Cardiac septum (tissue), 1 donor: Measurements from ENCODE around the gene CLDN20. TPM values are rescaled to one million over a fixed set of nuclear protein-coding genes. Genes with fewer than 3 reads are reported as not detected.
"Not testable (repeated sequence)": the region's sequence is repeated elsewhere in the genome, so short reads cannot be mapped to it uniquely, and the experiment has no call there.

Experiments
- DNase-seq: peaks from one replicate; pipeline ENCODE4 v3.0.0-alpha.2; 2020; ENCODE audit warnings: low spot score
- intact Hi-C: fragments of 100-400 bp; cut with DNase I; formaldehyde crosslinking; loops from one replicate; pipeline ENCODE4 v1.14.0; 2022
- total RNA-seq: library from RNA; stranded (reverse); fragmentation: NEBNext Ultra II Directional; extraction: Animal tissue kit (Norgen Biotek cat#: 25700); gene quantifications from one replicate; pipeline ENCODE4 v1.2.1, GENCODE V29; 2021
- donor health status: DM: no; HTN: no; CAD: no.

Gene CLDN20
- total RNA-seq, 1 donor from 2014 or later, result not detected

DNA sequence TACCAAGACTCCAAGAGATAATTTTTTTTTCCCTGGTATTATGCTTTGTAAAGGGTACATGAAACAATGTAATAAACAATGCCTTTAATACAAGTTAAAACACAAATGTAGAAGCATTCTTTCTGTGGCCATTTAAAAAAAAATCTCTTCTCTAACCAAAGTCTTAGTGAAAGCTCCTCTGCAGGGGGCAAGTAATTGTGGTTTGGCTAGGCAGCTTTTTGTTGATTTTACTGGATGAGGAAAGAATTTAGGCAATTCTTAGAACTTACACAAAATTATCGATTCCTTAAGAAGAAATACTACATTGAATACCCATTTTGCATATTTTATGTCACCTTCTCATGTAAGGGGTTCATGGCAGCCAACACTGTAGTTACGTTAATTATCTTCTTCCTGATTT is 38.1 kb downstream of the CLDN20 start:
- intact Hi-C loops, result no loop called here
- DNase-seq, result no peak

DNA sequence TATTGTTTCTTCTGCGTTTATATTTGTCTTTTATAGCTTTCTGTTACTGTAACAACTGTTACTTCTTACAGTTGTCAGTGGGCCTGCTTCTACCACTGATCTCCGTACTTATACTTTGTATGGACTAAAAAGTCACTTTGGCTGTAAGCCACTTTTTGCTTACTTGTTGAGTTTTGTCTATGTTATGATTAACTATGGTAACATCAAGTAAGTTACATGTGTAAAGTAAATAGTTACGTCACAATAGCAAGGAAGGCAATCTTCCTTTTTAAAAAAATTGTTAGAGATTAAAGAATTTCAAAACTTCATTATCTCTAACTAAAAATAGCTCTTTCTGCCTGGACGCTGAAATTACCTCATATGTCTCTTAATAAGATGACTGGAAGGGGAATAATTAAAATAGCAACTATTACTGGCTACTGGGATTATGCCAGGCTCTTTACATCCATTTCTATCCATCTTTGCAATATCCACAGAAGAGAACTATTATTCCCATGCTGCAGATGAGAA is 39.6 kb downstream of the CLDN20 start:
- intact Hi-C loops, result no loop called here
- no peak for DNase-seq

DNA sequence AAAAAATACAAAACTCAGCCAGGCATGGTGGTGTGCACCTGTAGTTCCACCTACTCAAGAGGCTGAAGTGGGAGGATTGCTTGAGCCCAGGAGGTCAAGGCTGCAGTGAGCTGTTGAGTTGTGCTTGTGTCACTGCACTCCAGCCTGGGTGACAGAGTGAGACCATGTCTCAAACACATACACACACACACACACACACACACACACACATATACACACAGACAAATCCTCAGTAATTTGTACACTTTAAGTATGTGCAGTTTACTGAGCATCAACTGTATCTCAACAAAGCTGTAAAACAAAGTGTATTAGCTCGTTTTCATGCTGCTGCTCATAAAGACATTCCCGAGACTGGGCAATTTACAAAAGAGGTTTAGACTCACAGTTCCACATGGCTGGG is 43.1 kb downstream of the CLDN20 start:
- no peak for DNase-seq
- intact Hi-C loops, result no loop called here

DNA sequence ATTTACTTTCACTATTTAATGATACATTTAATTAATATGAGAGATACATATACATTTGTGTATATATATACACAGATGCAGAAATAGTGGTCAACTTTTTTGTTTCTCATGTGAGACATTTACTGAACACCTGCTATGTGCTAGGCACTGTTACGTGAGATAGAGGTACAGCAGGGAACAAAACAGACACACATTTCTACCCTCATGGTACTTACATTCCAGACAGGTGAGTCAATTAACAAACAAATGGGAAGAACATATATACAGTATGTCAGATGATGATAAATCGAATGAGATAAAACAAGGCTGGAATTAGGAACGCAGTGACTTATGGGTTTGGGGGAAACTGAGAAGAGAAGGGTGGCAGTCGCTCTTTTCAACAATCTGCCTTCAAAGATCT is 45.3 kb downstream of the CLDN20 start:
- intact Hi-C loops, result no loop called here
- DNase-seq, result no peak

DNA sequence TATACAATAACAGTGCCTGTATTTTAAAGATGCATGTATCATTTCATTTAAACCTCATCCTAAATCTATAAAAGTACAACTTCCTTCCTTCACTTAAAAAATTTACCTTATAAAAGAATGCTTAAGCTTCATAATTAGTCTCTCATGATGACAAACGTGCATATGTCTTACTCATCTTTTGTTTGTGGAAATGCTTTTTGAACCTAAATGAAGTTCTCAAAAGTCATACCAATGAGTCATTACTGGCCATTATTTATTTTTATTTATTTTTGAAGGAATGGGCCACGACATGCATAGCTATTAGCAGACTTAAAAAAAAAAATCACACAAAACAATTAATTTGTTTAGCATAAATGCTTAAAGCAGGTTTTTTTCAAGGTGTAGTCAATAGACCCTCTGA is 46.8 kb downstream of the CLDN20 start:
- intact Hi-C loops, result loop anchor here (5.0 kb wide), 1 partner anchor 133 kb away; no protein-coding TSS in a partner anchor
- DNase-seq, result no peak

DNA sequence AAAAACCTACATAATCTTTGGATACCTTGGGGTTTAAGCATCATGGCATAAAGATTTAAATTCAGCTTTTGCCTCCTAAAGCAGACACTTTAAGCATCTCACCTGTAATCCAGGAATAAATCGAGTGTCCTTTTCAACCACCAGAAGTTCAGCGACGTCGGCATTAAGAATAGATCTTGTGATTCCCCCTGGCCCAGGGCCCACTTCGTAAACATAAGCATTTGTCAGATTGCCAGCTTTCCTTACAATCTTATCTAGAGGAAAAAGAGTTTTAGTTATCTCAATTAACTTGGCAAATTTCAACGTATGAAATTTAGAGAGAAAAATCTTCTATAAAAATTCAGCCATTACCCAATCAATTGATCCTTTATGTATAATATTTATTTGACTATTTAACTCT is 47.3 kb downstream of the CLDN20 start:
- intact Hi-C loops, result loop anchor here (5.0 kb wide), 1 partner anchor 134 kb away; no protein-coding TSS in a partner anchor
- no peak for DNase-seq

DNA sequence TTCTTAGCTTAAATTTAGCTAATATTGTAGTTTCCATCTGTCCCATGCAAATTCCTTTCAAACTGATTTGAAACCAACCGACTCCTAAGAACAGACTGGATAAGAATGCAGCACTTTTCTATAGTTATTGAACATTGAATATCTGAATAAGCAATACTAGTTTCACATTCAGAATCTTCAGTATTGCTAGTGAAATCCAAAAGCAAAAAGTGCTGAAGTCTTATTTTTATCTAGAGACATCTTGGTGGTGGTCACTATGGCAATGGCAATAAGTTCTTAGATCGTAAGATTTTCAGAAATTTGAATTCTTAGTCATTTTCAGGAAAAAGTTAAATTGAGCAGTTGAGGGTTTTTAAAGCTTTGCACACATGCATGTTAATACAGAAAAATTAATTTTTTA is 47.8 kb downstream of the CLDN20 start:
- intact Hi-C loops, result loop anchor here (5.0 kb wide), 1 partner anchor 134 kb away; no protein-coding TSS in a partner anchor
- DNase-seq, result no peak

DNA sequence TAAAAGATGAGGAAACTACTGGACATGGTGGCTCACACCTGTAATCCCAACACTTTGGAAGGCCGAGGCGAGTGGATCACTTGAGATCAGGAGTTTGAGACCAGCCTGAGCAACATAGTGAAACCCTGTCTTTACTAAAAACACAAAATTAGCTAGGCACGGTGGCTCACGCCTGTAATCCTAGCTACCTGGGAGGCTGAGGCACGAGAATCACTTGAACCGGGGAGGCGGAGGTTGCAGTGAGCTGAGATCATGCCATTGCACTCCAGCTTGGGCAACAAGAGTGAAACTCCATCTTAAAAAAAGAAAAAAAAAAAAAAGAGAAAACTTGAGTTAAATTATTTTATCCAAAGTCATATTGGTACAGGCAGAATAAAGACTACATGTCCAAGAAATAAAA is 49.1 kb downstream of the CLDN20 start:
- intact Hi-C loops, result loop anchor here (5.0 kb wide), 1 partner anchor 136 kb away; no protein-coding TSS in a partner anchor
- not testable (repeated sequence) for DNase-seq

DNA sequence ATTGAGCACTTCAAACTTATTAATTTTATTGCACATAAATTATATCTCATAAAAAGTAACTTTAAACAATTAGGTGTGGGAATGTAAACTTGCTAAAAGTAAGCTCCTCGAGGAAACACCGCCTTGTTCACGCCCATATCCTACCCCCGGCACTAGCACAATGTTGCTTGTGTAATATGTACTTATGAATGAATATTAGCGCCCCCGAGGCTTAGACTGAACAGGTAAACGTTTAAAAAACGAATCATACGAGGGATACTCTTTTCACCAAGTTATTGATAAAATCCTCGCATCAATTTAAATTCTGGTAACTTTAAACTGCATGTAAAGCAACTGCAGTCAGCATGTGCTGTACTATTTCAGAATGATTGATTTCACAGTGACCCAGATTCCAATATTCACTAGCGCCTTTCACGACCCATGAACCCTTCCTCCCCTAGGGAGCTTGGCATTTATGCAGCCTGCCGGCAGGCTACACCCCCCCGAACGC is 49.8 kb downstream of the CLDN20 start:
- DNase-seq, result no peak
- intact Hi-C loops, result loop anchor here (5.0 kb wide), 1 partner anchor 136 kb away; no protein-coding TSS in a partner anchor

DNA sequence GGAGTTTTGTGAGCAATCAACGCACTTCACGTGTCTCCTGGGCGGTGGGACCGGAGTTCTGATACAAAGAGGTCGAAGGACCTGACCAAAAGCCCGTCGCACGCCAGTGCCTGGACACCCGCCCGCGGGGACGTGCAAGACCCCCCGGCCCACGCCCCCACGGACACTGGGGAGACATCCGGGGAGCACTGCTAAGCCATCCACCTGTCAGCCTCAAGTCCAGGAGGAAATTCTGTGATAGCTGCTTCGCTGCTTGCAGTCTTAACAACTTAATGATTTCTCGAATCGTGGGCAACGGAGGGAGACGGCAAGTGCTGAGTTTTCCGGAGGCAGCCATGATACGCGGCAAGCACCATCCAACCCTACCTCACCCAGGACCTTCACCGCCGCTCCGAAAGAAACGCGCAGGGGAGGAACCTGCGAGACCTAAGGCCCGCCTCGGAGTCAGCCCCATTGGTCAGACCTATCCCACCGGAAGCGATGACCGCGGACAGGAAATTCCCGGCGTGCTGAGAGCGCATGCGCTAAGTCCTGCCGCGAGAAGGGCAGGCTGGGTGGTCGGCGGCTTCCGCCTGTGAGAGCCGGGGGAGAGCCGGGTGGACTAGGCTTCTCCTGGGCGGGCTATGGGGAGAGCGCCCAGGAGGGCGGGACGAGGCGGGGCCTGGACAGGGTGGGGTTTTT is 50.4 kb downstream of the CLDN20 start, which contains the start of gene TFB1M:
TSS of gene TFB1M (minus strand) at position 393 of the 681 bp plus-strand sequence. CDS start at position 337, 56 bp downstream.
- intact Hi-C loops, result loop anchor here (5.0 kb wide), 1 partner anchor 137 kb away; no protein-coding TSS in a partner anchor
- DNase-seq, result peak; percentile 98

DNA sequence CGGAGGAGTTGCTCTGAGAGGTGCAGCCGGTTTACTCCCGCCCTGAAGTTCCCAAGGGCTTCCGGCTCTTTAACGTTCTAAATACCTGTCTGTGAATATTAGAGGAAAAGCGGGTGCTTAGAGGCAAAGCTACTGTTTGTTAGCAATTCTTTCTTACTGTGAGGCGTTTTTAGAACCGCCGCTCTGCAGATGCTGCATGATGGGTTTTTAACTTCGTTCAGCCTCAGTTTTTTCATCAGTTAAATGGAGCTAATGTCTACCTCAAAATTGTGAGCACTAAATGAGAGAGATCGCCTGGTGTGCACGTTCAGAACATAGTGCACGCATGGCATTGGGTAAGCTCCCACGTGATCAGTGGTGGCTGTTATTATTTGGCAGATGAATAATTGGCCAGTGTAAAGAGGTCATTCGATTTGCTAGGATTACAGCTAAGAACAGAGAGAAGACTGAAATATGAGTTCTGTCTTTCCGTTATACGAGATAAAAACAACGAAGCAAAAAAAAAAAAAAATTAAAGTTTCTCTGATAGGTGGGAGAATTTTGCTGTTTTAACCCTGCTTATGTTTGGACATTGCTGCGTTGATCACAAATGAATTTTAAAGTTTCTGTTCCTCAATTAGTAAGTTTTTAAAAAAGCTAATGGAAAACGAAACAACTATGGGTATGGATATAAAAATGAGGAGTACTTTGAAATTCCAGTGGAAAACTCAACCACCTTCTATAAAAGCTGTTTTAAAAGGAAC is 51.1 kb downstream of the CLDN20 start:
- intact Hi-C loops, result loop anchor here (5.0 kb wide), 1 partner anchor 138 kb away; no protein-coding TSS in a partner anchor

DNA sequence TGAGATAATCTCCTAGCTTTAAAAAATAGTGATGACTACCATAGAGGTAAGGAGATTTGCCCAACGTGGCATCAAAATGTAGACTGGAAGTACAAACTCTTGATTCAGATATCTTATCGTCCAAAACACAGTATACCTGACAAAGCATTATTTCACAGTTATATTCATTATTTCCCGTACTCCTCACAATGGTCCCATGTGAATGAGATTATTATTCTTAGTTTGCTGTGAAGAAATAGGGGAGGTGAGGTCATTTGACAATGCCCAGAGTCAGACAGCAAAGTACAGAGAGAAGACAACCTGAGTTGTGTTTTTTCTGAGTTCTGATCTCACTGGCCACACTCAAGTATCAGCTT is 51.7 kb downstream of the CLDN20 start:
- intact Hi-C loops, result no loop called here
- no peak for DNase-seq

More for the DNA sequence above, 51.1 kb downstream of the CLDN20 start:
- DNase-seq, result no peak

DNA sequence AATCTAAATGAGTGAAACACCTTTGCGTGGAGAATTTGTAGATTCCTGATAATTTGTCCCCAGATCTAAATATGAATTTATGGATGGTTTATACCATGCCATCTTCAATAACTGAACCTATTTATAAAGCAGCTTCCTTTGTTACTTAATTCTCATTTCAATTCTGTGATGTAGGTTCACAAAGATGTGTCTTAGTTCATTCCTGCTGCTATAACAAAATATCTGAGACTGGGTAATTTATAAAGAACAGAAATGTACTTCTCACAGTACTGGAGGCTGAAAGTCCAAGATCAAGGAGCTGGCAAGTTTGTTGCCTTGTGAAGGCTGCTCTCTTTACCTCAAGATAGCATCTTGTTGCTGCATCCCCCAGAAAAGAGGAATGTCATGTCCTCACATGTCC is 52.6 kb downstream of the CLDN20 start:
- no peak for DNase-seq
- intact Hi-C loops, result no loop called here

DNA sequence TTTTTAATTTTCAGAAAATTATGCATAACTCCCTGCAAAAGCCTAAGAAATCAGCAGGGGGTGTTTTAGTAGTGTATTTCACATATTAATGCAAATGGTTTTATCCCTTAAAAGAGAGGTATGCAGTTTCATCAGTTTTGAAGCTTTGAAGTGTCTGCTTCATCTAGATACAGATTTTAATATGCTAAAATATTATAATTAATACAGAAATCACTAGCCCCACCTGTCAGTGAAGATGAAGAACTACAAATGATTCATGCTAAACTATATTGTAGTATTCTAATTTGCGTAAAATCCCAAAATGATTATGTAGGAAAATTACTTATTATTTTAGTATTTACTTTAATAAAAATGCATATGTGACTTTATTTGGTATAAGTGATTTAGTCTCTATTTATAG is 53.4 kb downstream of the CLDN20 start:
- intact Hi-C loops, result no loop called here
- DNase-seq, result no peak

DNA sequence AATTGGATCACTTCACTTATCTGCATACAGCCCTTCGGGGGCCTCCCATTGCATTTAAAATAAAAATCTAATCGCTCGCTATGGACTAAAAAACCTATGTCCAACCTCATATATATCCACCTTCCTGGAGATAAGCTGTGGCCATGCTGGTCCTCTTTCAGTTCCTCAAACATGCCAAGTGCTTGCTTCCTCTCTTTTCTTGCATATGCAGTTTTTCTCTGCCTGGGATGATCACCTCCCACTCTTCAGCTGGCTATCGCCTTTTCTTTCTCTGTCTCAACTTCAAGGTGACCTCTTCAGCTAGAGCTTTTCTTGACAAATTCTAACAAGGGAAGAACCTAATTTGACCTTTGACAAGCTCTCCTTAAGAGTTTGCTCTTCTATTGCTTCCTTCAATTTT is 56.1 kb downstream of the CLDN20 start:
- intact Hi-C loops, result no loop called here

DNA sequence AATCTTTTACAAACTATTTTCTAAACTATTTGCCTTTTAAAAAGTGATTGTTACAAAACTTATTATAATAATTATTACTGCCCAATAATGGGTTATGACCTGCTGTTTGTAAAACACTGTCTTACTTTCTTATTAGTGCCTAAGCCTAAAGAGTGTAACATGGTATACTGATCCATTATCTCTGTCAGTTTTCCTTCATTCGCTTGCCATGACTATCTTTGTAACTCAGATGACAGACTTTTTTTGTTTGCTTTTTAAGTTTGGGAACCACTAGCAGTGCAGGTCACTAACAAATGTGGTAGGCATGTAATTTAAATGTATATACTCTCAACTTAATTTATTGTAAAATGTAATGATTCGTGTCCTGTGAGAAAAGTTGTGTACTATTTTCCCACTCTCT is 60.4 kb downstream of the CLDN20 start:
- DNase-seq, result no peak
- intact Hi-C loops, result no loop called here

More for the DNA sequence above, 56.1 kb downstream of the CLDN20 start:
- no peak for DNase-seq

DNA sequence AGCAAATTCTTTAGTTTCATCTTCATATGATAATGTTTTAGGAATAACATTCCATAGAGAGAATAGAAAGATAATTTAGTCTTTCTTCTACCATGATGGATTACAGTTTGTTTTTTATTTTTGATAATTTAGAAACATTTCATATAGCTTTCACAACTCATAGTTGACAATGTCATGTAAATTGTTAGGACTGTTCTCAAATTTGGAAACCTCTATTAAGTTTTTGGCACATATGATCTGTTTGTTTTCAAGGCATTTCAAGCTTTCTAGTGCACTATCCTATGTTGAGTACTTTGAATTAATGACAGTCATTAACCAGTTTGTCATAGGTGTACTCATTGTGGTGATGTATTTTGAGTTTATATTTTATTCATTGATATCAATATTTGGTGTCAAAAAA is 61.2 kb downstream of the CLDN20 start:
- DNase-seq, result no peak
- intact Hi-C loops, result no loop called here

DNA sequence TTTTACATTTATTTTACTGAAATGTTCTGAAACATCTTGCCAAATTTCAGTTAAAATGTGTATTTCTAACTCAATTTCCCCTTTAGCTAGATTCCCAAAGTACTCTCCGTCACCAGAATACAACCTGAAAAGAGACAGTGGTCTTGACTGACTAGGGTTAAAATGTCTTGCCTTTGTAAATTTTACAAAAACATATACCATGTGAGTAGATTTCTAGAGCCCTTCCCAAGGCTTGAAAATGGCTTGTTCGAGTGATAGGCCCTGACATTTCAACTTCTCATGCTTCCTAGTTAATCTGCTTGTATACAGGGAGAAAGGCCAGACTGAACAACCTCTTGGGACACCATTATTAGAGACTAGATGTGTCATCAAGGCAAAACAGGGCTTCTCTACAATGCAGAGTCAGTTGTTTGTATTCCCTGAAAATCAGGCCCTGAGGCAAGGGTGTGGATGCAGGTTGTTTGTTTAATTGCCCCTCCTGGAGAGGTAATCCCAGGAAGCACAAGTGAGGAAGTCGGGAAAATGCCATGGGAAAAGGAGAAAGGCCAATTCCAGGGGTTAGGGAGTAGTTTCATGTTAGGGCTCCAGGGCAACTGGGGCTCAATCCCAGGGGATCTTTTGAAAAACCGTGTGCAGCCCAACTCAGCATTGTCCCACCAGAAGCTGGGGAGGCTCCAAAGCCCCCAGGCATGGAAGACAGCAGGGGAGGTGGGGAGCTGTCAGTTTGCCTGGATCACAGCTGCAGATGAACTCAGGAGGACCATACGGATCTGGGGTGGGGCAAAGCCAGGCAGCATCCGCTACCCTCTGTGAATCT is 62.1 kb downstream of the CLDN20 start:
- no peak for DNase-seq
- intact Hi-C loops, result loop anchor here (2.0 kb wide), 1 partner anchor 203 kb away; no protein-coding TSS in a partner anchor
